ENCODE data around the gene PCCA.

- TF ChIP-seq CTCF (conservative IDR thresholded peaks at IDR 0.05) (no peak), EZH2 (IDR thresholded peaks at IDR 0.05; ENCODE audit: low read depth) (no peak)
These were observed 107.5 kb downstream of the PCCA start for GRCh38 chr13:100196375-100196774.

All from PC-9 (cell line).